GM19452 (cell line): ENCODE results near the gene ACBD7.

Experiments used
- ATAC-seq: cut with Tn5 transposase; IDR thresholded peaks from one replicate; pipeline ENCODE4 v1.9.1; 2021; ENCODE audit not compliant: unreplicated experiment

ACBD7 gene

GRCh38 chr10:15092855-15093408 is 4.4 kb upstream of the ACBD7 start:
- ATAC-seq: no peak

DNA sequence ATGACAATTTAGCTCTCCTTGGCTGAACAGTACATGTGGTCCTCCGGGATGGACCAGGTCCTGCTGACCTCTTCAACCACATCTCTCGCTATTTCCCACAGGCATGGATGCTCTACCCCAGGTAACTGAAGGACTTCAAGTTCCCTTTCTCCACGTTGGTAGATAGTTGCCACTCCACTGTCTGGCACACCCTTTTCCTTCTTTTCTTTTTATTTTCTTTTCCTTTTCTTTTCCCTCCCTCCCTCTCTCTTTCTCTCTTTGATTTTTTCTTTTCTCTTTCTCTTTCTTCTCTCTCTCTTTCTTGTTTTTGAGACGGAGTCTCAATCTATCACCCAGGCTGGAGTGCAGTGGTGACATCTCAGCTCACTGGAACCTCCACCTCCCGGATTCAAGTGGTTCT is 2.8 kb upstream of the ACBD7 start:
- no peak for ATAC-seq

DNA sequence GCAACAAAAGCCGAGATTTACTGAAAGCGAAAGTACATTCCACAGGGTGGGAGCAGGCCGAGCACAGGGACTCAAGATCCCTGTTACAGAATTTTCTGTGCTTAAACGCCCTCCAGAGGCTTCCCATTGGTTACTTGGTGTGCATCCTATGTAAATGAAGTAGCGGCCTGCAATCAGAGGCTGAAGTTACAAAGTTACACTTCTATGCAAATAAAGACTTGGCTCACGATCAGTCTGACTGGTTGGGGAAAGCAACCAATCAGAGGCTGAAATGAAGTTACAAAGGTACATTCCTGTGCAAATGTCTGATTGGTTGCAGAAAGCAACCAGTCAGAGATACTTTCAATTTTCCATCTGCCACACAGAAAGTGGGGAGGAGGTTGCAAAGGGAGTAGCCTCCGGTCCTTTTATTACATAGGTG is 4.1 kb downstream of the ACBD7 start:
- no peak for ATAC-seq

DNA sequence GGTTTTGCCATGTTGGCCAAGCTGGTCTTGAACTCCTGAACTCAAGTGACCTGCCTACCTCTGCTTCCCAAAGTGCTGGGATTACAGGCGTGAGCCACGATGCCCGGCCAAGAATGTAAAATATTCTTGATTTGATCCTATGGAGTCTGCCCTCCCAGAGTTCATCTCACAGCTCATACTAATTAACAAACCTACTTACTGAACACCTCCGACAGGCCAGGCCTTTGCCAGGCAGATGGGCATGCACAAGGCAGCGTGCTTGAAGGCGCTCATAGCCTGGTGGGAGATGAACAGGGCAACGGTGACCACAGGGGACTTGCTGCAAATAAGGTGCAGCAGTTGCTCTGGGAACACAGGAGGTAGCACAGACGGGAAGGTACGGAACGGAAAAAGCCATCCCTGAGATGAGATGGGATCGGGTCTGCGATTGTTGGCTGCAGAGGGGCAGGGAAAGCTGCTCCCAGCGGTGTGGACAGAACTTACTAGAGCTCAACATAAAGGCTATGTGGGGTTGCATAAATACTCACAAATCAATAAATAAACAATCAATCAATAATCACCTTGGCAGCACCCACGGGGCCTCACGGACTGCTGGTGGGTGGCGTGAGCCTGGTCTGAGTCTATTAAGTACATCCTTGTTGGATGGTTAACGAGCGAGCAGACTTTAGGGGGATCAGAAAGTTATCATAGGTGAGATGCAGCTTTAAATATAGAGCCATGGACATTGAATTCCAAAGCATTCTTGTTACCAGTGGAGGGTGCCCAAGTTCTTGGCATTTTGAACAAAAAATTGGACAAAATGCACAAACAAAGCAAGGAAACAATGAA is 4.7 kb downstream of the ACBD7 start:
- no peak for ATAC-seq

GRCh38 chr10:15075421-15075820 is 13.2 kb downstream of the ACBD7 start:
- no peak for ATAC-seq

DNA sequence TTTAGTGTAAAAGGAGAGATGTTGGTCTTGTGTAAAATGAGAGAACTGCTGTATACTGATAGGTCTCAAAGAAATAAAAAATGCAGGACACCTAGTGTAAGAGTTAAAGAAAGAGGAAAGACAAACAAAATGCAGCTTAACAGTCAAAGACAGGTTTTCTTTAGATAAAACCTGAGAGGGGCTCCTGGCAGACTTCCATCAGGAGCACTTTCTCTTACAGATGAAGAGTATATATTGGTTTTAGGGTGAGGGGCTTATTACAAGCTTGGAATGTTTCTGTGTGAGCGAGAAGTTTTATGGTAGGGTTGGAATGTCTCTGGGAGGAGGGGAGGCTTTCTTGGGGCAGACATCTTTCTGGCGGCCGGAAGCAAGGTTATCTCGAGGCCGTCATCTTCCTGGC is 16.2 kb downstream of the ACBD7 start:
- ATAC-seq: no peak

- ATAC-seq: no peak
Observed at GRCh38 chr10:15069230-15069629, 19.3 kb downstream of the ACBD7 start.

- ATAC-seq: no peak
Observed at GRCh38 chr10:15068802-15069201, 19.8 kb downstream of the ACBD7 start.

- no peak for ATAC-seq
Observed at GRCh38 chr10:15067154-15067553, 21.4 kb downstream of the ACBD7 start.

DNA sequence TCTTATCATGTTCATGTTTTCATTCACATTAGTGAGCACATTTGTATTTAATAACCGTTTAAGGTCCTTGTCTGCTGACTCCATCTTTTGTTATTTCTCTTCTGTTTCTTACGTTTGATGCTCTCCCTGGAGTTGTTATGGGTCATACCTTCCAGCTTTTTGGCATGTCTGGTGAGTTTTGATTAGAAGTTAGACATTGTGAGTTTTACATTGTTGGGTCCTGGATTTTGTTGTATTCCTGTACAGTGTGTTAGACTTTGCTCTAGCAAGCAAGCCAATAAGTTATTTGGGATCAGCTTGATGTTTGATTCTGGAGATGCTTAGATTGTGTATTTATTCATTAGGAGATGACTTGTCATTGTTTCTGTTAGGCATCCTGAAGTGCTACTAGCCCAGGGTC is 27.9 kb downstream of the ACBD7 start:
- ATAC-seq: no peak

DNA sequence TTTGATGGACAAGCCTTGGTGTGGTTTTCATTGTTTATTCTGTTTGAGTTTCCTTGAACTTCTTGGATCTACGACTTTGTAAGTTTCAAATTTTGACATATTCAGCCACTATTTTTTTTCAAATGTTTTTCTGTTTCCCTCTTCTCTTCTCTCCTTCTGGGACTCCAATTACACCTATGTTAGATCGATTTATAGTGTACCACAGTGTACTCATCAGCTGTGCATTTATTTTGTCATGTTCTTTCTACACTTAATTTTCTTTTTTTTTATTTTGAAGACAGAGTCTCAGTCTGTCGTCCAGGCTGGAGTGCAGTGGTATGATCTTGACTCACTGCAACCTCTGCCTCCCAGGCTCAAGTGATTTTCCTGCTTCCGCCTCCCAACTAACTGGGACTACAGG is 28.7 kb downstream of the ACBD7 start:
- no peak for ATAC-seq

DNA sequence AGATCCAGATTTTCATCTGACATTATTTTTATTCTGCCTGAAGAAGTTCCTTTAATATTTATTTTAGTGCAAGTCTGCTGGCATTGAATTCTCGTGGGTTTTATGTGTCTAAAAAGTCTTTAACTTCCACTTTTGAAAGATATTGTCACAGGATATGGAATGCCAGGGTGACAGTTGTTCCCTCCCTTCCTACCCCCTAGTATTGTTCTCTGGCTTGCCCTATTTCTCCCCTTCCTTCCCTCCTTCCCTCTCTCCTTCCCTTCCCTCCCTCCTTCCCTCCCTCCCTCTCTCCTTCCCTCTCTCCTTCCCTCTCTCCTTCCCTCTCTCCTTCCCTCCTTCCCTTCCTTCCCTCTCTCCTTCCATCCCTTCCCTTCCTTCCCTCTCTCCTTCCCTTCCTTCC is 29.9 kb downstream of the ACBD7 start:
- no peak for ATAC-seq

- no peak for ATAC-seq
Observed at GRCh38 chr10:15053061-15053460, 35.5 kb downstream of the ACBD7 start.

DNA sequence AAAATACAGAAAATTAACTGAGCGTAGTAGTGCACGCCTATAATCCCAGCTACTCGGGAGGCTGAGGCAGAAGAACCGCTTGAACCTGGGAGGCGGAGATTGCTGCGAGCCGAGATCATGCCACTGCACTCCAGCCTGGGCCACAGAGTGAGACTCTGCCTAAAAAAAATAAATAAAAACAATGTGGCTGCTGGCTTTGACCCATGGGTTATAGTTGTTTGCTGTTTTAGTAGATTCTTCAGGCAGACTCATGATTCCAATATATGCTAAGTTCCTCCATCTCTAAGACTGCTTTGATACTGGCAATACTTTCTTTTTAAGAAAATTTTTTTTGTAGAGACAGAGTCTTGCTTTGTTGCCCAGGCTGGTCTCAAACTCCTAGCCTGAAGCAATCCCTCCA is 36.5 kb downstream of the ACBD7 start:
- ATAC-seq: no peak

GRCh38 chr10:15049533-15049932 is 39.0 kb downstream of the ACBD7 start:
- no peak for ATAC-seq

DNA sequence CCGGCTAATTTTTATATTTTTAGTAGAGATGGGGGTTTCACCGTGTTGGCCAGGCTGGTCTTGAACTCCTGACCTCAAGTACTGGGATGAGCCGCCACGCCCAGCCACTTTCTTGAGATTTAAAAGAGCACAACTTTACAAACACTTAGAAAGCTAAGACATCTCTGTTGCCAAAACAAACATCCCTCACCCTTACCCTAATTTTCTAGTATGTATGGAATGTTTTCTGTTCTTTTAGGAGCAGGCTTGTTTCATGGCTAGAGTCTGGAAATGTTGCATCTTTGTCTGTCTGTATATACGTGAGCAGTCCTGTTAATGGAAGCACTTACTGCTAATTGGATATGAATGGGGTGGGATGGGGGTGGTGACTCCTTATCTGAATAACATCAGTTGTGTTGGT is 42.0 kb downstream of the ACBD7 start:
- ATAC-seq: no peak

GRCh38 chr10:15045380-15045779 is 43.2 kb downstream of the ACBD7 start:
- no peak for ATAC-seq

- no peak for ATAC-seq
Observed at GRCh38 chr10:15043674-15044073, 44.9 kb downstream of the ACBD7 start, which contains the start of gene OLAH. Gene OLAH, plus strand, starts transcription at chr10:15043943. Its CDS starts 3,346 bp downstream, at chr10:15047289.

- ATAC-seq: no peak
Observed at GRCh38 chr10:15038416-15038815, 50.2 kb downstream of the ACBD7 start.

DNA sequence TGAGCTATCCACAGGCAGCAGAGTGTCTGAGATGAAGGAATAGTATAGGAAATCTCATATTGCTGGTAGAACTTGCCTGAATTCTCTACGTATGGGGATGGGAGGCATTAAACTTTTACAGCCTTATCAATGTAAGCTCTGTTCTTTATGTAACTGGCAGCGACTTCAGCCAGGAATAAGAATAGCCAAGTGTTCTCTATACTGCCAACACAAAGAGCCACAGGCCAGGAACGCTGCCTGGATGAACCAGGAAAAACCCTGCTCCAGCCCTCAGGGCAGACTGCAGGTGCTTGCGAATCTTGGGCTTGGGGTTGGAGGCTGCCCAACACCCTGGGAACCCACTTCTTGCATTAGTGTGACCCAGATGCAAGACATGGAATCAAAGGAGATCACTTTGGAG is 50.9 kb downstream of the ACBD7 start:
- ATAC-seq: no peak

- no peak for ATAC-seq
Observed at GRCh38 chr10:15035385-15036301, 52.9 kb downstream of the ACBD7 start.

GRCh38 chr10:15027741-15028140 is 60.8 kb downstream of the ACBD7 start:
- ATAC-seq: no peak
